Activated naive CD8-positive, alpha-beta T cell treated with anti-CD3 and anti-CD28 coated beads, Interleukin-2, amount 50 U/mL, for 16 hours (primary cell): ENCODE measurements around the gene NUP98.
A peak's percentile ranks its signal among the peaks of the same experiment; 100 is the strongest.

ENCODE experiments used
- DNase-seq: peaks from one replicate; pipeline ENCODE4 v3.0.0-alpha.2; 2020; ENCODE audit warnings: low read depth, low spot score

The NUP98 gene

DNA sequence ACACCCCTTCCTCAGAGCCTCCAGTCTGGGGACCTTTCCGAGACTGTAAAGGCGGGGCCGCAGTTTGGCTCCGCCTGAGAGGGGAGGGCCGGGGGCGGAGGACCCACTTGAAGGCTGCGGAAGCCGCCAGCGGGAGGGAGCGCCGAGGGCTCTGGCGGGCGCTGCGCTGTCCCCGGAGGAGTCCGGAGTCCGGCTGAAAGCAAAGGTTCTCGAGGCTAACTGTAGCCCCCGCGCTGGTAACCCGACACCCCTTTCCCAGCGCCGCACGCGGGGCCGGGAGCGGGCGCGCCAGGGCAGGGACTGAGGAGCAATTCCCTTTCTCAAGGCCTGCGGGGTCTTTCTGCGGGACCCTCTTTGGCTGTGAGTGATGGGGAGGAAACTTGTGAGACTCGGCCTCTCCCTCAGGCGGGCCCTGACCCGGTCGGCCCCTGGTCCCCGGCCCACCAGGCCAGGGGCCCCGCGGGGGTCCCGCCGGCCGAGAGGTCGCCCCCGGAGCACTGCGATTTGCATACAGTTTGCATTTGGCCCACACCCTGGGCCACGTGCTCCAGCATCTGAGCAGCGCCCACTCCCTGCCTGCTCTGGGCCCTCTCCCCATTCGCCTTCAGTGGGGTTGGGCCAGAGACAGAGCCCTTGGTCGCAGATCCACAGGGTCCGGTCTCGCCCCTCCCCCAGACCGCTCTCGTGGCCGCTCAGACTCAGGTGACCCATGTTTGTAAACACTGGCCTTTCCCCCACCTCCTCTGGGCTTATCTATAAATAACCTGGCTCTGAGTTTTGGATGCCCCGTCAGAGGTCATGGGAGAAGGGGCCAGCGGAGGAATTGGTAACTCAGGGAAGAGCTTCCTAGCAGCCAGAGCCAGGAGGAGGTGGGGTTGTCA is 155.0 kb downstream of the NUP98 start:
- DNase-seq, result peak; percentile 56

DNA sequence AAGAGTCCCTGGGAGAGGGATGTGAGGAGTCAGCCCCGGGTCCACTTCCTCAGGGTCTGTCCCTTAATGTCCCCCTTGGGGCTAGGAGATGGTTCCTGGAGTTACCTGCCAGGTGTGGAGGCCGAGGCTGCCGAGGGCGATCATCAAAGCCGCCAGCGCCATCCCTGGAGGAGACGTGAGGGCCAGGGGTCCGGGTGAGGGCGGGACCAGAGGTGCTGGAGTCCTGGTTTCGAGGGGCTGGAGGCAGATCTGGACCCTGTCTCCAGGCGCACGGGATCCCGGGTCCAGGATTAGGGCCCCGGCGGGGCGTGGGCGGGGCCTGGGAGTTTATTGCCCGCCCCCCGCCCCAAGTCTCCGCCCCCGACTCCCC is 155.7 kb downstream of the NUP98 start, which contains the start of gene ART5:
ART5 (minus strand) TSS at position 292 of the 370 bp plus-strand sequence; CDS start at position 162, 130 bp downstream.
- DNase-seq, result no peak

DNA sequence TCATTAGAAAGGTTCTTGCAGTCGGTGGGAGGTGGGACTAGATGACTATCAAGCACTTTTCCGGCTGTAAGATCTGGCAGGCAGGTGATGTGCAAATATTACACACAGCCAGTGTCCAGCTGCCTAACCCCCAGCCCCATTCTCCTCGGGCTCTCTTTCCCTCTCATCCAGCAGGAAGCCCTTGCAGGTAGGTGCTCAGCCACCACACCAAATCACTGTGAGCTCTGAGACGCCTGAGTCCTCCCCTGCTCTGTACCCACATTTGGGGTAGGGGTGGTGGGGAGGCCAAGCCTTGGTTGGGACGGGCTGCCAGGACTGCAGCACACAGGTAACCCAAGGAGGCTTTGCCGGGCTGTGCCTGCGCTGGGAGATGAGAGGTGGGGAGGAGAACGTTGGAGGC is 156.2 kb downstream of the NUP98 start:
- DNase-seq, result no peak

DNA sequence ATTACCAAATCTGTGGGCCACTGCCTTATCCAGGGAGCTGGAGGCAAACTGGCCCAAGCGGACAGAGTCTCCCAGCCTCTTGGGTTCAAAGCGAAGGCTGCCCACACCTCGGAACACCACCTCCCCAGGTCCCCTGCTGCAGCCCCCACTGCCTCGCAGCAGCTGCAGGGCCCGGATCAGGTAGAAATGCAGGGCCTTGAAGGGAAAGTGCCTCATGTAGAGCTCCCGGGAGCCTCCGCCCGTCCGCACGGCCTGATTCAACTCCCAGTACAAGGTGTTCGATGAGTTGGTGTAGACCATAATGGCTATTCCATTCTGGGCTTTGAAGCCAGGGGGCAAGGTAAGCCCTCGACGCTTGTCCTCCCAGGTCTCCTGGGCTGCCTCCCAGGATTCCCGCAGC is 157.5 kb downstream of the NUP98 start:
- DNase-seq, result no peak

DNA sequence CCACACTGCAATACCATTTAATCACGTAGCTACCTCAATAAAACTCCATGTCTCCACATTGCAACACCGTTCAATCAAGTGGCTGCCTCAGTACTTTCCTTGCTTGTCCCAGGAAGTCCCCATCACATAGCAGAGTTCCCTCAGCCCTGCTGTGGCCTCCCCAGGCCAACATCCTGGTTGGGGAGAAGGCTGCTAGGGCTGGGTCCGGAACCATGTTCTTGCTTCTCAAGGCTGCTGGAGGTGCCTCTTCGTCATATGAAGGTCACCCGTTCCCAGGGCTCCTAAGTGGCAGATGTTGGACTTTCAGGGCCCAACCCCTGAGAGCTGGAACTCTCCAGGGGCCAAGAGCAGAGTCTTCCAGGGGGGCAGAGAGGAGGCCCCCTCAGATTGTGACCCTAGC is 158.8 kb downstream of the NUP98 start:
- DNase-seq, result no peak

DNA sequence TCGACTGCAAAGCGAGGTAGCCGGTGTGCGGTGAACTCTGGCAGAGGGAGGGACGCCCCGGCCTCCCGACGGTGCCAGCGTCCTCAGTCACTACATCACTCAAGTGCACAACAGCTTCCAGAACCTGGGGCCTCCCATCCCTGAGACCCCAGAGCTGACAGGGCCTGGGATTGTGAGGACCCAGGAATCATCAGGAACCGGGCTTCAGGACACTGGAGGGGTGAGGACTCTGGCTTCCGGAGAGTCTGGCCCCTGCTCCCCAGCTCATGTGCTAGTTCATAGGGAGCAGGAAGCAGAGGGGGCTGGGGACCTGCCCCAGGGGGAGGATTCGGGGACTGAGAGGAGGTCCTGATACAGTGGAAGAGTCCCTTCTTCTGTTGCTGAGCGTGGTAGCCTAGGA is 160.2 kb downstream of the NUP98 start:
- DNase-seq, result no peak

DNA sequence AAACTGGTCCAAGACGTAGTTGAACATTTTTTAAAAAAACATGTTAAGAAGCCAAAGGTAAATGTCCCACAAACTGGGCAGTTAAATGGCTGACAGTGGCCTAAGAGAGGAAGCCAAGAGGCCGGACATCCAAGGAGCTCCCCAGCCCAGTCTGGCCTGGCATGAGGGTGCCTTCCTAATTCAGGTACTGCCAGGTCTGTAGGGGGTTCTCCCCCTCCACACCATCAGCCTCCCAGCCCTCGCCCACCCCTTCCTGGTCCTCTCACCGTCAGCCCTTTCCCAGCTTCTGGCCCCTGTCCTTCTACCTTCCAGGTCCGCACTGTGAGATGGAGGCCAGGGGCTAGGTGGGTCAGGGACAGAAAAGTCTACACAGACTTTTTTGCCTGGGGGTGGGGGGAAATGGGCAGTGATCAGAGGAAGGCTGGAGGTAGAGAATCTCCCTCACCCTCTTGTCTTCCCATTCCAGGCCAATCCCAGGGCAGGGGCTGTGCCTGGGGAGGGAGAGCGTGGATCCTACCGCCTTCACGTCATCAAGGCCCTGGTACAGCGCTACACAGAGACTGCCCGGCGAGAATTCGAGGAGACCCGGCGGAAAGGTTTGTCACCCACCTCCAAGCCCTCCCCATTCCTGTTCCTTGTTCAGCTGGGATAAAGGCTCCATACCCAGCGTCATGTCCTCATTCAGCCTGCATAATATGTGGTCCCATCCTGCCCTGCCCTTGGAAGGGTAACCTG is 161.5 kb downstream of the NUP98 start:
- no peak for DNase-seq

DNA sequence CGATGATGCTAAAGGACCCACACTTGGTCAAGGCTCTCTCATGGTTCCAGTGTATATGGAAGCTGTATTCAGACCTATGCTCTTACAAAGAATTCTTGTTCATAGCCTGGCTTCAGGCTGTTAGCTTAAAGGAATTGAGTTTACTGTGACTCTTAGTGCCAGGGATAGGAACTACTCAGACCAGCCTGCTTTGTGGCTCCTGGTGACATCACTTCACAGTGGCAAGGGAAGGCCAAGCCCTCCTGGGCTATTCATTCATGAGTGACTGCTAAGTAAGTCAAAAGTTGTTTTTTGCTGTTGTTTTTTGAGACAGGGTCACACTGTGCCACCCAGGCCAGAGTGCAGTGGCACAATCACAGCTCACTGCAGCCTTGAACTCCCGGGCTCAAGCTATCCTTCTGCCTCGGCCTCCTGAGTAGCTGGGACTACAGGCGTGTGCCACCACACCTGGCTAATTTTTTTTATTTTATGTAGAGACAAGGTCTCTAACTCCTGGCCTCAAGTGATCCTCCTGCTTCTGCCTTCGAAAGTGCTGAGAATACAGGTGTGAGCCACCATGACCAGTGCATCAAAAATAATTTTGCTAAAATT is 165.2 kb downstream of the NUP98 start:
- no peak for DNase-seq

DNA sequence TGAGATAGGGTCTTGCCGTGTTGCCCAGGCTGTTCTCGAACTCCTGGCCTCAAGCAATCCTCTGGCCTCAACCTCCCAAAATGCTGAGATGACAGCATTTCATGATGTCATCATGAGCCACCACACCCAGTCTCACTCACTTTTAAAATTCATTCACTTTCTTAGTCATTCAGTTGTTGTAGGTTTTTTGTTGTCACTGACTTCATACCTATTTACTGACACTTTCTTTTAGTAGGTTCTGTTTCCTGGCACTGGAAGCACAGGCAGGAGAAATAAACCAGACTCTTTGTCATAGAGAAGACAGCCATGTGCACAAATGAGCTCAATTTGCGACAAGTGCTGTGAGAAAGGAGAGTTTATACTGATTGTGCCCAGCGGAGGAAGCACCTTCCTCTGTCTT is 166.0 kb downstream of the NUP98 start:
- no peak for DNase-seq

DNA sequence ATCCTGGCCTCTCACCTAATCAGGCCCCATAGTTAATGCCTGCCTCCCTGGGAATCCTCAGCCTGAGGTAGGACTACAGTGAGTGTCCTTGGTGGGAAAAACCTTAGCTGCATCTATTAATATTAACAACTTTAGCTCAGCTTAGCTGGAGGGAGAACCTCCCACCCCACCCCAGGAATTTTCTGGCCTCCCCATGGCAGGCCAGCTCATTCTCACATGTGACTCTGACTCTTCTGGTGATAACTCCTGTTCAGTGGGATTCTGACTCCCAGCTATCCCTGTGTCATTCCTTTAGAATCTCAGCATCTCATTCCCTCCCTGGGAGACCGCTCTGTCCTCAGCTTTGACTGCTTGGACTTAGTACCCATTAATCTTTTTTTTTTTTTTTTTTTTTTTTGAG is 170.1 kb downstream of the NUP98 start:
- DNase-seq, result no peak

DNA sequence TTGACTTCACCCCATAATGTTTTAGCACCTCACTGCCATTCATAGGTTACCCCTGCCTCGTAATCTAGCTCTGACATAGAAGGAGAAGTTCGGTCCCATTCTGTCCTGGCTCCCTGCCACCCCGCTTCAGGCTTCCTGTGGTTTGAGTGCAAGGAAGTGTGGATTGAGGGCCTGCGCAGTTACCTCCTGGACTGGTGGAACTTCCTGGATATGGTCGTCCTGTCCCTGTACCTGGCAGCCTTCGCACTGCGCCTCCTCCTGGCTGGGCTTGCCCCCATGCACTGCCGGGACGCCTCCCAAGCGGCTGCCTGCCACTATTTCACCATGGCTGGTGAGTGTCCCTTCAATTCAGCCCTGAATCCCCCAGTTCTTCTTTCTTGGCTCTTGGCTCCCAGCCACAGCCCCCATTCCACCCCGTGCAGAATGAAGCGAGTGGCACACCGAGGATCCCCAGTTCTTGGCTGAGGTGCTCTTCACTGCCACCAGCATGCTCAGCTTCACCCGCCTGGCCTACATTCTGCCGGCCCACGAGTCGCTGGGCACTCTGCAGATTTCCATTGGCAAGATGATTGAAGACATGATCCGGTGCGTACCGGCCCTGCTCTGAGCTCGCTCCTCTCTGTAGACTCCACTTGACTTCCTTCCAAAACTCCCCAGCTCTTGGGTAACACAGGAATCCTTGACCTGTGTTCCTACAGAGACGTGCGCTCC is 170.9 kb downstream of the NUP98 start:
- no peak for DNase-seq
